ENCODE measurements around the gene LRMDA. TPM values are rescaled to one million over a fixed set of nuclear protein-coding genes. Genes with fewer than 3 reads are reported as not detected.

Gene LRMDA
- total RNA-seq, 1 donor from 2014 or later = not detected

DNA sequence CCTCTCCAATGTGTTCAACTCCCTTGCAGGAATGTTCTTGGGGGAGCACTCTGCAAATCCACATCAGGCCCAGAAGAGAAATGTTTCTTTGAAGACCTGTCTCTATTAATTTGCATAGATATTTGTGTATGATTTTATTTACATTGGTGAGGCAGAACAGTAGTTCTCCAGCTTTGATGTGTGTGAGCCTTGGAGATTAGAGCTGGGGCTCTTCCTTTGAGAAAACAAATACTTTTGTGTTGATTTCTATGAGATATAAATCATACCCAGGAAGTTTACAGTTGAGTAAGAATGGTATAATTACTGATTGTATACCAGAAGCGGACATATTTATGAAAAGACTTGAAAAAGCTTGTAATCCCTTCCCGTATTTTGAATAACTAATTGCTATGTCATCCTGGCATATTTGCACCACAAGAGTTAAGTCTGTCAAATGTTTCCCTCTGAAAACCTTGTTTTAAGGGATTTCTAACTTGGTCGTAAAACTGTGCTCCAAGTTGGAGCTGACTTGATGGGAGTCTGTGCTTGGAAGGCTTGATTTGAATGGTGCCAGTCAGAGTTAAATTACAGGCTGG, 468.5 kb downstream of the LRMDA start:
- Mint-ChIP-seq H3K9me3 (peaks cover 2% of the 10 kb centered on the region), H3K4me1 (no peaks in the 10 kb centered on the region), H3K36me3 (ENCODE audit: low read depth) (no peaks in the 10 kb centered on the region), H3K27ac (no peak overlapping the region), H3K27me3 (peaks cover 4% of the 10 kb centered on the region), H3K4me3 (no peak overlapping the region)
- ATAC-seq (ENCODE audit: low read depth) = no peak
- intact Hi-C loops (cut with micrococcal nuclease) = no loop called here
- ChIA-PET POLR2A (no interaction called here), CTCF (no interaction called here)
- no peak for DNase-seq
- no peak for TF ChIP-seq CTCF (IDR thresholded peaks at IDR 0.05)

DNA sequence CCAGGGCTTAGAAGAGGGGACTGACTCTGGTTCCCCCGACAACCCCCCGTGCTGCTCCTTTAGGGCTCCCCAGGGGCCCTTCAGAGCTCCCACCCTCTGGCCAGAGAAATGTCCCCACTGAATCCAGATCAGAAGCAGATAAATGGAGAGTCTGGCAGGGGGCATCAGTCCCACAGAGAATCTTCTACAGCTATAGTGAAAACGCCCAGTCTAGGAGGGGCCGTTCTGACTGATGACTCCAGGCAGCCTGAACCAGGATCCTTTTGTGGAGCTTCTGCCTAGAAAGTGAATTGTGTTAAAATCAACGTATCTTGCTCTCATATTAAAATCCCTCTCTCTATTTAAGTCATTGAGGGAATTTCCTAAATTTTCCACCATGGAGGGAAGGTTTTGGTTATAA, 471.4 kb downstream of the LRMDA start:
- no peak for ATAC-seq (ENCODE audit: low read depth)
- intact Hi-C loops (cut with micrococcal nuclease) = no loop called here
- Mint-ChIP-seq H3K27ac (no peak overlapping the region), H3K9me3 (peaks cover 2% of the 10 kb centered on the region), H3K4me3 (no peak overlapping the region), H3K4me1 (no peaks in the 10 kb centered on the region), H3K36me3 (ENCODE audit: low read depth) (no peaks in the 10 kb centered on the region), H3K27me3 (peaks cover 10% of the 10 kb centered on the region)
- ChIA-PET CTCF (no interaction called here), POLR2A (no interaction called here)
- DNase-seq = no peak
- no peak for TF ChIP-seq CTCF (IDR thresholded peaks at IDR 0.05)

- peaks cover 12% of the 10 kb centered on the region for H3K27me3 Mint-ChIP-seq
- H3K27ac Mint-ChIP-seq = no peak overlapping the region
- no peaks in the 10 kb centered on the region for H3K36me3 Mint-ChIP-seq (ENCODE audit: low read depth)
- DNase-seq (no peak), ATAC-seq (ENCODE audit: low read depth) (no peak)
- H3K4me1 Mint-ChIP-seq = no peaks in the 10 kb centered on the region
- peaks cover 2% of the 10 kb centered on the region for H3K9me3 Mint-ChIP-seq
- intact Hi-C loops (cut with micrococcal nuclease) = no loop called here
- ChIA-PET CTCF (no interaction called here), POLR2A (no interaction called here)
- H3K4me3 Mint-ChIP-seq = no peak overlapping the region
- no peak for TF ChIP-seq CTCF (IDR thresholded peaks at IDR 0.05)
Measured at GRCh38 chr10:75904499-75905283, 473.3 kb downstream of the LRMDA start.

DNA sequence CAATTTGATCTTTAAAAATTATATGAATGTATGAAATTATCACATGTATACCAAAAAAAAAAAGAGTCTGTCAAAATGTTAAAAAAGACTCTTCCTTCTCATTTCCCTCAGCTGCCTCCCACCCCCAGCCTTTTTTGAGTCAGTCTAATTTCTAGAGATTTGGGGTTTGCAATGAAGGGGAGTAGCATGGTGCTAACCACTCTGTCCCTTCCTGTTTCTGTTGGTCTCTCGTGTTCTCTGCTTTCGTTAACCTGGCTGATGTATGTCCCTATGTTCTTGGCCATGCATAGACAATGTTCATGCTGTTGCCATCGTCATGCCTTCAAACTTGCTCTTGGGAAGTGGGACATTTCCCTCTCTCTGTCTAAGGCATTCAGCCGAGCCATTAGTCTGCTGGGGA, 474.1 kb downstream of the LRMDA start:
- Mint-ChIP-seq H3K27ac (no peak overlapping the region), H3K27me3 (peaks cover 12% of the 10 kb centered on the region), H3K9me3 (peaks cover 2% of the 10 kb centered on the region), H3K36me3 (ENCODE audit: low read depth) (no peaks in the 10 kb centered on the region), H3K4me3 (no peak overlapping the region), H3K4me1 (no peaks in the 10 kb centered on the region)
- DNase-seq (no peak), ATAC-seq (ENCODE audit: low read depth) (no peak)
- intact Hi-C loops (cut with micrococcal nuclease) = no loop called here
- ChIA-PET CTCF (no interaction called here), POLR2A (no interaction called here)
- TF ChIP-seq CTCF (IDR thresholded peaks at IDR 0.05) = no peak

DNA sequence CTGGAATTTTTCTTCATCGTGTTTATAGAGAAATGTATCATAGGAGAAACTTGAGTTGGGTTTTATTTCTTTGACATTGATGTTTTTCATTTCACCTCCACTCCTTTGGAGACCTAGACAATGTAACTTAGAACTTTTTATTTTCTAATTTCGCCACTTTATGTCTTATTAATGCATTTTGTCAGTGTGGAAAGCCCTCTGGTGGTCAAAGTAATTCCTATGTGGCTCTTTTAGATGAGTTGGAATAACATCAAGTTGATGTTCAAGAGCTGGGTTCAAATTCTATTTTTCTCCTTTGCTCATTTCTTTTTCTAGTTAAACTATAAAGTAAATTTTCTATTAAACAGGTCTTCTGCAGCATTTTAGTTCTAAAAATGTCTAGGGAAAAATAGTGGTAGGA, 478.6 kb downstream of the LRMDA start:
- H3K9me3 Mint-ChIP-seq = no peaks in the 10 kb centered on the region
- CTCF ChIA-PET = no interaction called here
- no peaks in the 10 kb centered on the region for H3K36me3 Mint-ChIP-seq (ENCODE audit: low read depth)
- no peak overlapping the region for H3K27ac Mint-ChIP-seq
- H3K4me3 Mint-ChIP-seq = no peak overlapping the region
- no peaks in the 10 kb centered on the region for H3K4me1 Mint-ChIP-seq
- no peak for DNase-seq
- ATAC-seq (ENCODE audit: low read depth) = no peak
- POLR2A ChIA-PET = no interaction called here
- intact Hi-C loops (cut with micrococcal nuclease) = no loop called here
- peaks cover 7% of the 10 kb centered on the region for H3K27me3 Mint-ChIP-seq
- no peak for TF ChIP-seq CTCF (IDR thresholded peaks at IDR 0.05)

Measured in activated B cell treated with CpG ODN at 0.5 μM for 24 hours (primary cell).